ENCODE results near the gene FREM2. TPM values are rescaled to one million over a fixed set of nuclear protein-coding genes. Genes with fewer than 3 reads are reported as not detected.

The FREM2 gene
- polyA plus RNA-seq, 1 of the 3 experiments (the other 2 are of a cell fraction): not detected

GRCh38 chr13:38804061-38804460 is 117.2 kb downstream of the FREM2 start:
- Histone ChIP-seq H3K27me3 (ENCODE audit: insufficient read depth) (no peaks in the 10 kb centered on the region), H2AFZ (ENCODE audit: low read depth) (no peak overlapping the region), H3K36me3 (replicated peaks in 1 of 2; ENCODE audit: control insufficient read depth in 1 of 2, insufficient read depth in 2 of 2, low read length in 1 of 2) (no peaks in the 10 kb centered on the region), H3K4me3 (ENCODE audit: low read depth in 2 of 2, low read length in 1 of 2) (no peak overlapping the region), H3K9me3 (0 out of 2 replicates have a peak, but pooled peaks cover 4% of the 10 kb centered on the region), H3K4me1 (ENCODE audit: control insufficient read depth in 1 of 2, insufficient read depth in 2 of 2, low read depth in 1 of 2, low read length in 1 of 2) (peaks cover 0 to 7% of the 10 kb centered on the region in 2 experiments; a peak in 1 of 4 replicates), H3F3A (replicated peaks; ENCODE audit: insufficient read depth) (no peaks in the 10 kb centered on the region), H3K79me2 (ENCODE audit: insufficient read depth) (no peaks in the 10 kb centered on the region), H4K20me1 (ENCODE audit: insufficient read depth) (no peaks in the 10 kb centered on the region), H3K9me2 (no peaks in the 10 kb centered on the region), H3K4me2 (no peak overlapping the region), H3K27ac (ENCODE audit: low read depth in 2 of 2, low read length in 1 of 2) (no peak overlapping the region), H3K9ac (no peak overlapping the region)
- WGBS (ENCODE audit: low lambda C conversion rate): 66% methylated on average over 2 of the region's 2 CpGs
- no peak for DNase-seq
- TF ChIP-seq EP300 (IDR thresholded peaks at IDR 0.05; ENCODE audit: borderline replicate concordance in 1 of 2, low read depth in 1 of 2, low read length in 1 of 2) (no peak), NRF1 (IDR thresholded peaks at IDR 0.05; ENCODE audit: low read depth, low read length) (no peak), TEAD4 (IDR thresholded peaks at IDR 0.05; ENCODE audit: borderline replicate concordance, insufficient read depth) (no peak), USF1 (IDR thresholded peaks at IDR 0.05; ENCODE audit: borderline replicate concordance, low read depth) (no peak), USF2 (IDR thresholded peaks at IDR 0.05; ENCODE audit: borderline replicate concordance, low read depth, low read length) (no peak), NFIC (IDR thresholded peaks at IDR 0.05; ENCODE audit: borderline replicate concordance) (no peak), PBX3 (IDR thresholded peaks at IDR 0.05) (no peak), JUND (IDR thresholded peaks at IDR 0.05) (no peak), ZBTB33 (IDR thresholded peaks at IDR 0.05; ENCODE audit: borderline replicate concordance, low read depth) (no peak), CTCF (IDR thresholded peaks at IDR 0.05) (no peak)
- TF ChIP-seq, protein P1, sequence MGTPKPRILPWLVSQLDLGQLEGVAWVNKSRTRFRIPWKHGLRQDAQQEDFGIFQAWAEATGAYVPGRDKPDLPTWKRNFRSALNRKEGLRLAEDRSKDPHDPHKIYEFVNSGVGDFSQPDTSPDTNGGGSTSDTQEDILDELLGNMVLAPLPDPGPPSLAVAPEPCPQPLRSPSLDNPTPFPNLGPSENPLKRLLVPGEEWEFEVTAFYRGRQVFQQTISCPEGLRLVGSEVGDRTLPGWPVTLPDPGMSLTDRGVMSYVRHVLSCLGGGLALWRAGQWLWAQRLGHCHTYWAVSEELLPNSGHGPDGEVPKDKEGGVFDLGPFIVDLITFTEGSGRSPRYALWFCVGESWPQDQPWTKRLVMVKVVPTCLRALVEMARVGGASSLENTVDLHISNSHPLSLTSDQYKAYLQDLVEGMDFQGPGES (IDR thresholded peaks at IDR 0.05; ENCODE audit: low read depth, low read length): no peak
- ChIA-PET POLR2A (no interaction called here), CTCF (interaction anchor here (1.1 to 1.4 kb wide), 2 partner anchors 18 to 213 kb away, joined by 3 read pairs; no protein-coding TSS in a partner anchor)
